ENCODE data around the gene DNAAF1. TPM values are rescaled to one million over a fixed set of nuclear protein-coding genes. Genes with fewer than 3 reads are reported as not detected.

The DNAAF1 gene
- total RNA-seq, 1 donor from 2014 or later = not detected

DNA sequence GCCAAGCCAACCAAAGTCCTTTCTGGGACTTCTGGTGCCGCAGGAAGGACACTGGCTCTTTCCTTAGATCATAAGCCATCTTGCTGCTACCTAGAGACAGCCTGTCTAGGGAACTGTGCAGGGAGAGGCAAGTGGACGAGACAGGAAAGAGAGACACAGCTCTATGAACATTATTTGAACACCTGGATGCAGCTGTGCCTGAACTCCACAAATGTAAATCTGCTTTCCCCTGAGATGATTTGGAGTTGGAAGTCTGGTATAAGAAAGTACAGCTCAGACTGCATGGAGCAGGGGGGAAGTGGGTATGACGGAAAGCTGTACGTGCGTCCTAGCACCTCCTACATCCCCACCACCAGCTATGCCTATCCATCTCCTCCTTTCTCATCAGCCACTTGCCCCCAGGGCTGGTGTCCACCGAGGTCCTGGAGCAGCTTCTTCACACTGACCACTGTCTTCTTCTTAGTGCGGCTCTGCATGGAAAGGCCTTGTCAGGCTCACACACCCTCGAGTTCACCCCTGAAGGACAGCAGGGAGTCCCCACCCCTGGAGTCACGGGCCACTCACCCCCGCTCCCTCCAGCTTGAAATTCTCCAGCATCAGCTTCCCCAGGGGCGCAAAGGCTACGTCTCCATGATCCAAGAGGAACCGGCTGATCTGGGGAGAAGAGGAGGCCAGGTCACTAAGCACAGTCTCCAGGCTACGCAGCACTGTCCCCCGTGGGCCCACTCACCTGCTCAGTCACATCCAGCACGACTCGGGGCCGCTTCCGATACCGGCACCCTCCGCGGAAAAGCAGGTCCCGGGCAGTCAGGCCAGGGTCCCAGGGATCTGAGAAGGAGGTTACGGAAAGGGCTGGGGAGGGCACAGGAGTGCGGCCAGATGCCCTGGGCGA lies 37.8 kb downstream of the DNAAF1 start:
- H3K27ac Mint-ChIP-seq (ENCODE audit: unreplicated experiment) = no peak overlapping the region
- TF ChIP-seq, protein P1, sequence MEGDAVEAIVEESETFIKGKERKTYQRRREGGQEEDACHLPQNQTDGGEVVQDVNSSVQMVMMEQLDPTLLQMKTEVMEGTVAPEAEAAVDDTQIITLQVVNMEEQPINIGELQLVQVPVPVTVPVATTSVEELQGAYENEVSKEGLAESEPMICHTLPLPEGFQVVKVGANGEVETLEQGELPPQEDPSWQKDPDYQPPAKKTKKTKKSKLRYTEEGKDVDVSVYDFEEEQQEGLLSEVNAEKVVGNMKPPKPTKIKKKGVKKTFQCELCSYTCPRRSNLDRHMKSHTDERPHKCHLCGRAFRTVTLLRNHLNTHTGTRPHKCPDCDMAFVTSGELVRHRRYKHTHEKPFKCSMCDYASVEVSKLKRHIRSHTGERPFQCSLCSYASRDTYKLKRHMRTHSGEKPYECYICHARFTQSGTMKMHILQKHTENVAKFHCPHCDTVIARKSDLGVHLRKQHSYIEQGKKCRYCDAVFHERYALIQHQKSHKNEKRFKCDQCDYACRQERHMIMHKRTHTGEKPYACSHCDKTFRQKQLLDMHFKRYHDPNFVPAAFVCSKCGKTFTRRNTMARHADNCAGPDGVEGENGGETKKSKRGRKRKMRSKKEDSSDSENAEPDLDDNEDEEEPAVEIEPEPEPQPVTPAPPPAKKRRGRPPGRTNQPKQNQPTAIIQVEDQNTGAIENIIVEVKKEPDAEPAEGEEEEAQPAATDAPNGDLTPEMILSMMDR (IDR thresholded peaks at IDR 0.05) = no peak
- peaks cover 23% of the 10 kb centered on the region for H3K4me1 Mint-ChIP-seq (ENCODE audit: unreplicated experiment)
- no peak overlapping the region for H3K4me3 Mint-ChIP-seq (ENCODE audit: unreplicated experiment)
- H3K9me3 Mint-ChIP-seq (ENCODE audit: unreplicated experiment) = no peaks in the 10 kb centered on the region
- no peaks in the 10 kb centered on the region for H3K27me3 Mint-ChIP-seq (ENCODE audit: unreplicated experiment)
- no peak for DNase-seq (ENCODE audit: extremely low spot score, unreplicated experiment)
- H3K36me3 Mint-ChIP-seq (ENCODE audit: unreplicated experiment) = peaks cover 14% of the 10 kb centered on the region

DNA sequence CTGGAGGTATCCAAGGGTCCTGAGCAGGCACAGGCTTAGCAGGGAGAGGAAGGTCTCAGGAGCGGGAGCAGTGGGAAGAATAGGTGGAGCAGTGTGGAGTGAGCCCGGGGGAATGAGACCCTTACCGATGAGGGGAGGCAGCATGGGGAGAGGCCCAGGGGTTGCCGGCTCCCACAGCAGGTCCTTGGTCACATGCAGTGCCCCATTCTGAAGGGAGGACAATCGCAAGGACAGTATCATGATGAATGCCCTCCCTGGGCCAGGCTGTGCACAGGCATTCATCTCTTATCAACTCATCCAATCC lies 38.4 kb downstream of the DNAAF1 start:
- Mint-ChIP-seq H3K4me1 (ENCODE audit: unreplicated experiment) (peaks cover 17% of the 10 kb centered on the region), H3K4me3 (ENCODE audit: unreplicated experiment) (no peak overlapping the region), H3K36me3 (ENCODE audit: unreplicated experiment) (peaks cover 12% of the 10 kb centered on the region), H3K27ac (ENCODE audit: unreplicated experiment) (no peak overlapping the region), H3K27me3 (ENCODE audit: unreplicated experiment) (no peaks in the 10 kb centered on the region), H3K9me3 (ENCODE audit: unreplicated experiment) (no peaks in the 10 kb centered on the region)
- DNase-seq (ENCODE audit: extremely low spot score, unreplicated experiment) = no peak
- TF ChIP-seq, protein P1 (IDR thresholded peaks at IDR 0.05) = no peak

DNA sequence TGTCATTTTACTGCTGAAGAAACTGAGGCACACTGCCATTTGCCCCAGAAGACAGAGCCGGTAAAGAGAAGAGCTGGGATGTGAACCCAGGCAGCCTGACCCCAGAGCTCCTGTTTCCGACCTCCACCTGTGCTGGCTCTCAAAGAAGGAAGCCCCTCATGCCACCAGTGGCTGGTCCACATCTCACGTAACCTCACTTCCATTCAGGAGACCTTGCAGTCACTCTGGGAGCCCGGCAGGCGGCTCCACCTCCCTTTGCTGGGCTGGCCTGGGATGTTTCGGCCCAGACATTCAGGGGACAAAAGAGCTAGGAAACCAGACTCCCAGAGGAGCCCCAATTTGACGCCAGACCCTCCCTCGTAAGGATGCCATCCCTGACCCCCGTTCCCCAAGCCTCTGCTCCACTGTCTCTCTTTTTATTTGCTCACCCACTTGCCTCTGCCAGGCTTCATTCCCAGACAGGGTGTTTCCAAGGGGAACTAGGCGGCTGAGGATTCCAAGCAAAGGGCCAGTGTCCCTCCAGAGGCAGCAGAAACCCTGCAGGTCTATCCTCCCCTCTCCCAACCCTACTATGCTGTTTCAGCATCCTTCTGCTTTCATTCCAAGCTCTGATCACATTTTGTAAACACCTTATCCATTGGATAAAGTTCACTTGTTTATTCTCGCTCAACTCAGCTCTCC lies 38.9 kb downstream of the DNAAF1 start:
- Mint-ChIP-seq H3K36me3 (ENCODE audit: unreplicated experiment) (peaks cover 10% of the 10 kb centered on the region), H3K9me3 (ENCODE audit: unreplicated experiment) (no peaks in the 10 kb centered on the region), H3K27ac (ENCODE audit: unreplicated experiment) (no peak overlapping the region), H3K4me3 (ENCODE audit: unreplicated experiment) (no peak overlapping the region), H3K4me1 (ENCODE audit: unreplicated experiment) (peaks cover 17% of the 10 kb centered on the region), H3K27me3 (ENCODE audit: unreplicated experiment) (no peaks in the 10 kb centered on the region)
- DNase-seq (ENCODE audit: extremely low spot score, unreplicated experiment) = no peak
- TF ChIP-seq, protein P1 (IDR thresholded peaks at IDR 0.05) = no peak

DNA sequence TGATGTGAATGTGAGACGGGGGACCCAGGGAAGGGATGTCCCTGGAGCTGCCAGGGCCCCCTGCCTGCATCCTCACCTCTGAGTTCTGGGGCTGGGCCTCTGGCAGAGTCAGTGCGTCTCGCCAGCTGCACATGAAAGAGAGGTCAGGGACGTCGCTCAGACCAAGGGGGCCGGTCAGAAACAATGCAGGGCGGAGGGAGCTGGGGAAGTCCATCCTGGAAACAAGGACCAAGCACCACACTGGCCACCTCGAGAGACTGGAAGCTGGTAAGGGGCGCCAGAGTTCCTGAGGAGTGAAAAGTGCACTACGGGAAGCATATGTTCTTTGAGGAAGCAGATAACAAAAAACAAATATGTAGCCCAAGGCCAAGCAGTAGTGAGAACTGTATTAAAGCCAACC lies 39.7 kb downstream of the DNAAF1 start:
- no peak overlapping the region for H3K27ac Mint-ChIP-seq (ENCODE audit: unreplicated experiment)
- peaks cover under 1% of the 10 kb centered on the region for H3K27me3 Mint-ChIP-seq (ENCODE audit: unreplicated experiment)
- H3K4me3 Mint-ChIP-seq (ENCODE audit: unreplicated experiment) = peak overlapping the region; percentile 90
- DNase-seq (ENCODE audit: extremely low spot score, unreplicated experiment) = no peak
- H3K36me3 Mint-ChIP-seq (ENCODE audit: unreplicated experiment) = peaks cover 10% of the 10 kb centered on the region
- peaks cover 17% of the 10 kb centered on the region for H3K4me1 Mint-ChIP-seq (ENCODE audit: unreplicated experiment)
- TF ChIP-seq, protein P1 (IDR thresholded peaks at IDR 0.05) = no peak
- no peaks in the 10 kb centered on the region for H3K9me3 Mint-ChIP-seq (ENCODE audit: unreplicated experiment)
